Muscle of arm (tissue), 12 donors: ENCODE measurements around the gene TBX4. TPM values are rescaled to one million over a fixed set of nuclear protein-coding genes. Genes with fewer than 3 reads are reported as not detected.
"Not testable (repeated sequence)": the region's sequence is repeated elsewhere in the genome, so short reads cannot be mapped to it uniquely, and the experiment has no call there.

Experiments used
- DNase-seq: peaks from one replicate; pipeline ENCODE4 v3.0.0-alpha.2; 2013
- polyA plus RNA-seq, 12 donors: library from polyadenylated mRNA; unstranded; fragments of 120-200 nt; gene quantifications; one replicate each; pipeline ENCODE4 v1.2.1, GENCODE V29; 2013; ENCODE audit not compliant: insufficient read length in 12 of 12

The TBX4 gene
- polyA plus RNA-seq, 12 donors, result 3.0 to 42.8 (median 12.8) TPM; not detected in 1

DNA sequence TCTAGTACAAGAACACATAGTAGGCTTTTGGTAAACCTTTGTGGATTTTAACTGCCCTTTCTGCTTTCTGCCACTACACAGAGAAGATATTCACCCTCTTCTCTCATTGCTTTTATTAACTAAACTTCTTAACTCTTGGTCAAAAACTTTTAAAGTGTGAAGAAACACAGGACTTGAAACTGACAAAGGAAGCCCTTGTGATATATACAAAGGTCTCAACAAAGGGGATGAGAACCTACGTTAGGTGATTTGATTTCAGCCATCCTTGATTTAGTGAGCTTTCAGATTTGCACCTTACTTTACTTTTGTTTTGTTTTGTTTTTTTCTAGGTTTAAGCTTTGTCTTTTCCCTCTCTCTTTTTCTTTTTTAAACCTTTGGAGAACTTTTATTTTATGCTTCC is 66.9 kb downstream of the TBX4 start:
- DNase-seq, result no peak

DNA sequence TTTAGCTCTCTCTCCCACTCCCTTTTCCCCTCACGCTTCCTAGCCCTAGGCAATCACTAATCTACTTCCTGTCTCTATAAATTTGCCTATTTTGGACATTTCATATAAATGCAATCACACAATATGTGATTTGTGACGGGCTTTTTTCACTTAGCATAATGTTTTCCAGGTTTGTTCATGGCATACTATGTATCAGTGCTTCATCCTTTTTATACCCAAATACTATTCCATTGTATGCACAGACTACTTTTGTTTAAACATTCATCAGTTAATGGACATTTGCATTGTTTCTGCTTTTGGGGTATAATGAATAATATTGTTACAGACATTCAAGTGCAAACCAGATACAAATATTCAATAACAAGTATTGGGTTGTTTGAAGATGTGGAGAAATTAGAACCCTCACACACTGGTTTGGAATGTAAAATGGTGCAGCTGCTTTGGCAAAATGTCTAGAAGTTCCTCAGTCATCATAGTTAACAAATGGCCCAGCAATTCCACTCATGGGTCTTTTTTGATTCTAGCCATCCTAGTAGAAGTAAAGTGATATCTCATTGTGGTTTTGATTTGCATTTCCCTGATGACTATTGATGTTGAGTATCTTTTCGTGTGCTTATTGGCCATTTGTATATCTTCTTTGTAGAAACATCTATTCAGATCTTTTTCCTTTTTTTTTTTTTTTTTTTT is 67.7 kb downstream of the TBX4 start:
- no peak for DNase-seq

DNA sequence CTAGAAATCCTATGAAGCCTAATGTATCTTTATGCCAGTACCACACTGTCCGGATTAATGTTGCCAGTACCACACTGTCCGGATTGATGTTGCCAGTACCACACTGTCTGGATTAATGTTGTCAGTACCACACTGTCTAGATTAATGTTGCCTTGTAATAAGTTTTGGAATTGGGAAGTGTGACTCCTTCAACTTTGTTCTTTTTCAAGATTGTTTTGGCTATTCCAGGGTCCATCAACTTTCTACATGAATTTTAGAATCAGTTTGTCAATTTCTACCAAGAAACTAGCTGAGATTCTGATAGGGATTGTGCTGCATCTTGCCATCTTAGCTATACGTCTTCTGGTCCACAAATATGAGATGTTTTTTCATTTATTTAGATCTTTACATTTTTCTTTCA is 68.7 kb downstream of the TBX4 start:
- no peak for DNase-seq

DNA sequence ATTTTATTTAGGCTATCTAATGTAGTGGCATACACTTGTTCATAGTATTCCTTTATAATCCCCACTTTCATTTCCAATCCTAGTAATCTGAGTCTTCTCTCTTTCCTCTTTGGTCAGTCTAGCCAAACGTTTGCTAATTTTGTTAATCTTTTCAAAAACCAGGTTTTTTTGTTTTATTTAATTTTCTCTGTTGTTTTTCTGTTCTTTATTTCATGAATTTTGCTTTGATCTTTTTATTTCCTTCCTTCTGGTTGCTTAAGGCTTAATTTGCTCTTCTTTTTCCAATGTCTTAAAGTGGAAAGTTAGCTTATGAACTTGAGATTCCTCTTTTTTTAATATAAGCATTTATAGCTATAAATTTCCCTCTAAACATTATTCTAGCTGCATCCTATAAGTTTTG is 69.9 kb downstream of the TBX4 start:
- DNase-seq, result no peak

DNA sequence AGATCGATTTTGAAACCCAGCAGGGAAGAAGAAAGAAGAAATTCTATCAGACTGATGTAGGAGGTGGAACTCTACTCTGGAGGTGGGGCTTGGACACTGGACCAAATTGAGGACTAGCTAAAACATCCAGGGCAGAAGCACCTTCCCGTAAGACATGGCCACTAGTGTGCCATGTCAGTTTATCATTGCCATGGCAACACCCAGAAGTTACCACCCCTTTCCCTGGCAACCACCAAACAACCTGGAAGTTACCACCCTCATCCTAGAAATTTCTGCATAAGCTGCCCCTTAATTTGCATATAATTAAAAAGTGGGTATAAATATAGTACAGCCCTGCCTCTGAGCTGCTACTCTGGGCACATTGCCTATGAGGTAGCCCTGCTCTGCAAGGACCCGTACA is 72.1 kb downstream of the TBX4 start:
- no peak for DNase-seq

DNA sequence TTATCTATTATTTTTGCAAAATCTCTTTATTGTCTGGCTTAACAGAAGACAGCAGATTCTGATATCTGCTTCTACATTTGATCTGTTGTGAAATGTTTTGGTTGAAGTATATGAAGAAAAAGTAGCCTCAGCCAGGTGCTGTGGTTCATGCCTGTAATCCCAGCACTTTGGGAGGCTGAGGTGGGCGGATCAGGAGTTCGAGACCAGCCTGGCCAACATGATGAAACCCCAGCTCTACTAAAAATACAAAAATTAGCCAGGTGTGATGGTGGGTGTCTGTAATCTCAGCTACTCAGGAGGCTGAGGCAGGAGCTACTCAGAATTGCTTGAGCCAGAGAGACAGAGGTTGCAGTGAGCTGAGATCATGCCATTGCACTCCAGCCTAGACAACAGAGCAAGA is 75.2 kb downstream of the TBX4 start:
- DNase-seq, result not testable (repeated sequence)

DNA sequence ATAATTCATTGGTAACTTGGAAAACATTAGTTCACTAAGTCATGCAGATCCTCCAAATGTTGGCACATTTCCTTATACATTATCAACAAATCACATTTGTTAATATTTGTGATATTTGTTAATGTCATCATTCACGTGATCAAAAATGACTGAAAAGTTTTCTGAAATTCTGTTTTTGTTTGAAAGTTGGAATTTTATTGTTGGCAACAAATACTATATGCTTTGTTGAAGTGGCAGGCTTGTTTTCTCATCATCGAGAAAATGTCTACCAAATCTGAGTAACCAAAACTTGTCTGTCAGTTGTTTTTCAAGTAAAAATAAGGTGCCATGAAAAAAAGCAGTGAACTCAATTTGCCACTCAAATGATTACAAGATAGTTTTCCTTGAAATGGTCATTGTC is 75.9 kb downstream of the TBX4 start:
- DNase-seq, result no peak

DNA sequence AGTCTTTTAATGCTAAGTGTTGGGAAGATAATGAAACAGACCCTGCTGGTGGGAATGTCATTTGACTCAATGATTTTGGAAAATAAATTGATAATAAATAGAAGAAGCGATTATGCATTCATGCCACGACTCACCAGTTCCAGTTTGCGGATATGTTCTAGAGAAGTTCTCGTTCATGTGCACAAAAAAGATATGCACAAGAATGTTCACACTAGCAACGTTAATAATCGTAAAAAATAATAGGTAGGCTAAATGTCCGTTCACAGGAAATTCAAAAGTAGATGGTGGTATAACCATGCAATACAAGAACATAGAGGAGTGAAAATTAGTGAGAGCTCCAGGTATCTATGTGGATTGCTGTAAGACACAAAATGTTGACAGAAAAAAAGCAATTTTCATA is 79.0 kb downstream of the TBX4 start:
- DNase-seq, result no peak

DNA sequence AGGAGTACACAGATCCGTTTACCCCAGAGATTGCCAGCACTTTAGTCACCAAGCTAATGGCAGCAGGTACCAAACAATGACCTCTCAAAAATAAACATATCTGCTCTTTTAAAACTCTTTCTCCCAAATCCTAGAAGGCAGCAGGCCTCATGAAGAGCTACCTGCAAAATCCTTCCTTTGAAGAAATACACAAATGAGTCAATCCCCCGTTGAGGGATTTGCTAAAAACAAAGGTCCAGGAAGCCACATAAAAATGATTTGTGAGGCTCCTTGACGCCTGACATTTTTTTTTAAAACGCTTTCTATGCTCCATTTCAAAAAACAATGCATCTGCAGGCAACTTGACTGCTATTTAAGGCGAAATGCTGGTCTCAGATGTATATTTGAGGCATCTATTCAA is 80.6 kb downstream of the TBX4 start:
- no peak for DNase-seq

DNA sequence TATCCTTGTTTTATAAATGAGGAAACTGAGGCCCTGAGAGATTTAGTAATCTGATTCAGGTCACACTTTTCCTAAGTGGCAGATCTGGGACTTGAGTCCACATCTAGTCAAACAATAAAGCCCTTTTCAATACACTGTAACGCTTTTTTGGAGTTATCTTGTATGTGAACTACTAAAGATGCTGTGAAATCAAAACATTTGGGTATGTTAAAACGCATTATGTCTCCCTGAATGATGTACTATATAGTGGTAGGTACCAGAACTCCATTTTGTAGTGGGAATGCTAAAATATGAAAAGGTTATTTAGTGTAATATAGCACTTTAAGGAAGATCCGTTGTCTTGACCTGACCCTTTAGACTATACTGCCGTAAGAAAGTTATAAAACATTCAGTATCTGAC is 81.6 kb downstream of the TBX4 start:
- DNase-seq, result no peak

DNA sequence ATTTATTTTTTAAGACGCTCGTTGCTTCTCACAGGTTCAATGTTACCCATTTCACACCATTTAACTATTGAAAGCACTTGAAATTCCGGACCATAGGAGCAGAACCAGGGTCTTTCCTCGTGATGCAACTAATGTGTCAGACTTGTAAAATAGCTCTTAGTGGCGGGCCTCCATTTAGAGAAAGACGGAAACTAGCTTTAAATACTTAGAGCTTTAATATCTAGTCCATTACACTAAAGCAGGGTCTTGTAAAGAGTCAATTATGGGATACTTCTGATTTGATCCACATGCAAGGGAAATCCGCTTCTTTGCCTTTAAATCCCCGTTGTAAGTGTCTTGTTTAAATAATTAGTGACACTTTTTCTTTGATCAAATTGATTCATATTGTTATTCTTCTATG is 82.2 kb downstream of the TBX4 start:
- DNase-seq, result no peak

Other genes with a start within 250 kb of the TBX4 start
- 10 to 100 TPM in 3 of 12 donors, 1 to 10 TPM in 8, not detected in 1; 6.1 to 11.7 (median 8.0) TPM for gene TBX2, start 52.6 kb upstream of the TBX4 start, polyA plus RNA-seq
- gene NACA2, start 138.8 kb downstream of the TBX4 start, polyA plus RNA-seq, result 10 to 100 TPM in 1 of 12 donors, 1 to 10 TPM in 7, under 1 TPM in 3, not detected in 1; 0.36 to 55.4 (median 1.3) TPM